Upper lobe of left lung (tissue), 6 donors: ENCODE results near the gene EID1. TPM values are rescaled to one million over a fixed set of nuclear protein-coding genes. Genes with fewer than 3 reads are reported as not detected.
A peak's percentile ranks its signal among the peaks of the same experiment; 100 is the strongest.

Experiments
- ATAC-seq, 2 donors: fragments of 200-7000 bp; cut with Tn5 transposase; one replicate each; pipeline ENCODE4 v1.9.1; 2022; ENCODE audit warnings: mild to moderate bottlenecking in 2 of 2, moderate library complexity in 2 of 2; ENCODE audit not compliant: low FRiP score in 2 of 2
- DNase-seq, 2 donors: peaks; one replicate each; pipeline ENCODE4 v3.0.0-alpha.2; 2019 to 2020
- H3K27ac ChIP-seq, 4 donors: fragments of 200-600 bp; sonication (generic); one replicate each; pipeline ENCODE4 v1.5.1; 2016 to 2019
- H3K27me3 ChIP-seq, 4 donors: fragments of 200-600 bp; sonication (generic); one replicate each; pipeline ENCODE4 v1.5.1; 2017 to 2019
- H3K36me3 ChIP-seq, 4 donors: fragments of 200-600 bp; sonication (generic); one replicate each; pipeline ENCODE4 v1.5.1; 2016 to 2019
- H3K4me1 ChIP-seq, 4 donors: fragments of 200-600 bp; sonication (generic); one replicate each; pipeline ENCODE4 v1.5.1; 2018 to 2019
- H3K4me3 ChIP-seq, 4 donors: fragments of 200-600 bp; sonication (generic); one replicate each; pipeline ENCODE4 v1.5.1; 2017 to 2019; ENCODE audit warnings: mild to moderate bottlenecking in 2 of 4, moderate library complexity in 1 of 4
- H3K9me3 ChIP-seq, 4 donors: fragments of 200-600 bp; sonication (generic); one replicate each; pipeline ENCODE4 v1.5.1; 2018 to 2019
- CTCF ChIP-seq, 6 experiments: fragments of 450-650 bp in 4 of 6; fragments of 200-600 bp in 2 of 6; sonication (generic) in 2 of 6; IDR thresholded peaks; one replicate each; pipeline ENCODE4 v1.5.1; 2016 to 2019; ENCODE audit warnings: antibody characterized with exemption in 6 of 6
- EP300 ChIP-seq, 4 donors: sonication (generic); formaldehyde crosslinking; IDR thresholded peaks; one replicate each; pipeline ENCODE4 v1.5.1; 2017; ENCODE audit warnings: antibody characterized with exemption in 4 of 4, control low read depth in 2 of 4
- POLR2A ChIP-seq, 4 donors: fragments of 450-650 bp; IDR thresholded peaks; one replicate each; pipeline ENCODE4 v1.5.1; 2016 to 2017; ENCODE audit warnings: antibody characterized with exemption in 4 of 4, mild to moderate bottlenecking in 2 of 4
- POLR2AphosphoS5 ChIP-seq, 2 donors: sonication (generic); formaldehyde crosslinking; IDR thresholded peaks; one replicate each; pipeline ENCODE4 v1.5.1; 2017; ENCODE audit warnings: antibody characterized with exemption in 2 of 2
- WGBS, 2 donors: methylation state at CpG; one replicate each; pipeline ENCODE4 v1.1.5; 2017 to 2018; 5-methylcytosine and 5-hydroxymethylcytosine counted together
- total RNA-seq, 6 donors: library from RNA; depleted of rRNA in 4 of 6; stranded (reverse); fragments of >200 nt in 4 of 6; gene quantifications; one replicate each; pipeline versions ENCODE4 v1.1.0 to v1.2.1, GENCODE V29; 2016 to 2021
- donor health status: DM: no; HTN: no; CAD: no; lungs with moderate emphysema.
- donor health status: DM: no; HTN: yes; CAD: no; lungs with severe emphysema.

Gene EID1
- total RNA-seq, 6 donors from 2014 or later: 56.6 to 147 (median 109) TPM

- ATAC-seq (no peak), DNase-seq (no peak)
- H3K27me3 ChIP-seq: no peaks in the 10 kb centered on the region
- H3K36me3 ChIP-seq: no peaks in the 10 kb centered on the region
- H3K4me3 ChIP-seq: no peak overlapping the region
- TF ChIP-seq POLR2AphosphoS5 (IDR thresholded peaks at IDR 0.05) (no peak), POLR2A (IDR thresholded peaks at IDR 0.05) (no peak), CTCF (IDR thresholded peaks at IDR 0.05) (no peak), EP300 (IDR thresholded peaks at IDR 0.05) (no peak)
- H3K9me3 ChIP-seq: no peaks in the 10 kb centered on the region
- H3K4me1 ChIP-seq: no peaks in the 10 kb centered on the region
- 65 to 83% methylated on average over 3 of the region's 3 CpGs for WGBS, 2 donors
- H3K27ac ChIP-seq: no peak overlapping the region
Measured at GRCh38 chr15:48916721-48917120, 38.8 kb downstream of the EID1 start.

- no peak for DNase-seq
- 92 to 96% methylated on average over 2 of the region's 2 CpGs for WGBS, 2 donors
Measured at GRCh38 chr15:48922046-48922445, 44.1 kb downstream of the EID1 start.

GRCh38 chr15:48924528-48925393 lies 46.8 kb downstream of the EID1 start:
- DNase-seq: no peak
- 80 to 85% methylated on average over 5 of the region's 5 CpGs for WGBS, 2 donors
- Histone ChIP-seq H3K27ac (no peak overlapping the region), H3K27me3 (no peaks in the 10 kb centered on the region), H3K4me1 (no peaks in the 10 kb centered on the region), H3K4me3 (no peak overlapping the region), H3K36me3 (no peaks in the 10 kb centered on the region), H3K9me3 (no peaks in the 10 kb centered on the region)
- ATAC-seq: peak in 1 of 2 donors; percentile 80
- TF ChIP-seq POLR2AphosphoS5 (IDR thresholded peaks at IDR 0.05) (no peak), POLR2A (IDR thresholded peaks at IDR 0.05) (no peak), EP300 (IDR thresholded peaks at IDR 0.05) (no peak), CTCF (IDR thresholded peaks at IDR 0.05) (no peak)

More at GRCh38 chr15:48922046-48922445, 44.1 kb downstream of the EID1 start:
- H3K27me3 ChIP-seq: no peaks in the 10 kb centered on the region
- TF ChIP-seq CTCF (IDR thresholded peaks at IDR 0.05) (no peak), EP300 (IDR thresholded peaks at IDR 0.05) (no peak), POLR2A (IDR thresholded peaks at IDR 0.05) (no peak), POLR2AphosphoS5 (IDR thresholded peaks at IDR 0.05) (no peak)
- H3K4me3 ChIP-seq: no peak overlapping the region
- H3K4me1 ChIP-seq: no peaks in the 10 kb centered on the region
- H3K9me3 ChIP-seq: no peaks in the 10 kb centered on the region
- H3K36me3 ChIP-seq: no peaks in the 10 kb centered on the region
- no peak overlapping the region for H3K27ac ChIP-seq
- ATAC-seq: no peak

GRCh38 chr15:48925714-48926223 lies 47.8 kb downstream of the EID1 start:
- peak in 1 of 2 donors; percentile 83 for ATAC-seq

More at GRCh38 chr15:48925714-48926223, 47.8 kb downstream of the EID1 start:
- H3K4me3 ChIP-seq: no peak overlapping the region
- no peaks in the 10 kb centered on the region for H3K27me3 ChIP-seq
- H3K4me1 ChIP-seq: no peaks in the 10 kb centered on the region
- H3K36me3 ChIP-seq: no peaks in the 10 kb centered on the region
- TF ChIP-seq POLR2AphosphoS5 (IDR thresholded peaks at IDR 0.05) (no peak), POLR2A (IDR thresholded peaks at IDR 0.05) (no peak), EP300 (IDR thresholded peaks at IDR 0.05) (no peak), CTCF (IDR thresholded peaks at IDR 0.05) (no peak)
- no peaks in the 10 kb centered on the region for H3K9me3 ChIP-seq
- 64 to 70% methylated on average over 9 of the region's 9 CpGs for WGBS, 2 donors
- H3K27ac ChIP-seq: no peak overlapping the region
- no peak for DNase-seq
